ENCODE results near the gene CDK9. TPM values are rescaled to one million over a fixed set of nuclear protein-coding genes. Genes with fewer than 3 reads are reported as not detected.

The CDK9 gene
- total RNA-seq, 1 donor = 51.5 TPM

- DNase-seq (ENCODE audit: low read depth) = no peak
- no peak overlapping the region for H3K4me3 ChIP-seq (ENCODE audit: low read depth, low read length)
- no peak for TF ChIP-seq CTCF (IDR thresholded peaks at IDR 0.05; ENCODE audit: insufficient read depth, low read length)
These were observed 15.3 kb upstream of the CDK9 start for GRCh38 chr9:127770583-127770904.

GRCh38 chr9:127770905-127771569 is 14.8 kb upstream of the CDK9 start:
- peak overlapping the region; percentile 59 for H3K4me3 ChIP-seq (ENCODE audit: low read depth, low read length)
- no peak for TF ChIP-seq CTCF (IDR thresholded peaks at IDR 0.05; ENCODE audit: insufficient read depth, low read length)
- peak; percentile 92 for DNase-seq (ENCODE audit: low read depth)

GRCh38 chr9:127771570-127772189 is 14.2 kb upstream of the CDK9 start:
- no peak for DNase-seq (ENCODE audit: low read depth)
- TF ChIP-seq CTCF (IDR thresholded peaks at IDR 0.05; ENCODE audit: insufficient read depth, low read length) = no peak
- H3K4me3 ChIP-seq (ENCODE audit: low read depth, low read length) = peak overlapping the region; percentile 53

GRCh38 chr9:127772603-127773002 is 13.2 kb upstream of the CDK9 start:
- TF ChIP-seq CTCF (IDR thresholded peaks at IDR 0.05; ENCODE audit: insufficient read depth, low read length) = no peak
- DNase-seq (ENCODE audit: low read depth) = no peak

GRCh38 chr9:127773272-127773671 is 12.6 kb upstream of the CDK9 start:
- TF ChIP-seq CTCF (IDR thresholded peaks at IDR 0.05; ENCODE audit: insufficient read depth, low read length) = no peak
- no peak for DNase-seq (ENCODE audit: low read depth)
- H3K4me3 ChIP-seq (ENCODE audit: low read depth, low read length) = no peak overlapping the region

More at GRCh38 chr9:127772603-127773002, 13.2 kb upstream of the CDK9 start:
- H3K4me3 ChIP-seq (ENCODE audit: low read depth, low read length) = no peak overlapping the region

- TF ChIP-seq CTCF (IDR thresholded peaks at IDR 0.05; ENCODE audit: insufficient read depth, low read length) = no peak
- no peak for DNase-seq (ENCODE audit: low read depth)
- H3K4me3 ChIP-seq (ENCODE audit: low read depth, low read length) = no peak overlapping the region
These were observed 11.9 kb upstream of the CDK9 start for GRCh38 chr9:127773981-127774380.

All from fibroblast of the aortic adventitia (primary cell).